Measurements from ENCODE around the gene CDC14A. TPM values are rescaled to one million over a fixed set of nuclear protein-coding genes. Genes with fewer than 3 reads are reported as not detected.

Gene CDC14A
- total RNA-seq, 2 experiments from 2014 or later, result 4.9 to 7.2 TPM

DNA sequence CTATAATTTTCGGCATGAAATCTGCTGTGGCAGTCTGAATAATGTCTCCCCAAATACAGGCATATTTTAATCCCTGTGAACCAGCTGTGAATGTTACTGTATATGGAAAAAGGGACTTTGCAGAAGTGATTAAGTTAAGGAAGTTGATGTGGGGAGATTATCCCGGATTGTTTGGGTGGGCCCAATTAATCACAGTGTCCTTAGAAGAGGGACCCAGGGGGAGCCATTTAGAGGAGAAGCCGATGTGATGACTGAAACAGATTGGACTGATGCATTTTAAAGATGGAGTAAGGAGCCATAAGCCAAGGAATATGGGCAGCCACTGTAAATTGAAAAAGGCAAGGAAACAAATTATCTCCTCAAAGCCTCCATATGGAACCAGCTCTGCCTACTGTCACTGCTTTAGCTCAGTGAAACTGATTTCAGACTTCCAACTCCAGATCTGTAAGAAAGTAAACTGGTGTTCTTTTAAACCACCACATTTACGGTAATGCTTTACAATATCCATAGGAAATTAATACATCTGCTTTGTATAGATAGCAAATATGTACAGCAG, 124.5 kb downstream of the CDC14A start:
- Histone ChIP-seq H3K4me3 (ENCODE audit: low read depth, low read length, poor library complexity, severe bottlenecking) (no peak overlapping the region), H3K27ac (ENCODE audit: low read depth, low read length, poor library complexity, severe bottlenecking) (no peak overlapping the region), H3K4me1 (ENCODE audit: insufficient read depth, low read length, poor library complexity, severe bottlenecking) (no peaks in the 10 kb centered on the region), H3K79me2 (ENCODE audit: insufficient read depth, low read depth, low read length) (no peaks in the 10 kb centered on the region), H3K4me2 (ENCODE audit: low read length) (no peak overlapping the region), H4K20me1 (ENCODE audit: insufficient read depth, low read length) (no peaks in the 10 kb centered on the region), H3K9me2 (ENCODE audit: insufficient read depth, low read length) (no peaks in the 10 kb centered on the region), H2AFZ (ENCODE audit: low read length) (no peak overlapping the region), H3K36me3 (ENCODE audit: insufficient read depth, low read length) (no peaks in the 10 kb centered on the region), H3K9me3 (ENCODE audit: low read length) (no peaks in the 10 kb centered on the region)
- intact Hi-C loops (cut with micrococcal nuclease; ENCODE audit: unreplicated experiment), result no loop called here
- BruUV-seq (replicated peaks), result no TSS peak
- DNase-seq (ENCODE audit: low spot score), result no peak
- CTCF ChIA-PET (ENCODE audit: unreplicated experiment), result no interaction called here
- POLR2A ChIA-PET, result interaction anchor here (0.6 kb wide), 1 partner anchor 748 kb away, joined by 3 read pairs; no protein-coding TSS in a partner anchor
- no peak for TF ChIP-seq EZH2phosphoT487 (IDR thresholded peaks at IDR 0.05; ENCODE audit: borderline replicate concordance, low read depth, low read length)
- TF ChIP-seq, protein P1, sequence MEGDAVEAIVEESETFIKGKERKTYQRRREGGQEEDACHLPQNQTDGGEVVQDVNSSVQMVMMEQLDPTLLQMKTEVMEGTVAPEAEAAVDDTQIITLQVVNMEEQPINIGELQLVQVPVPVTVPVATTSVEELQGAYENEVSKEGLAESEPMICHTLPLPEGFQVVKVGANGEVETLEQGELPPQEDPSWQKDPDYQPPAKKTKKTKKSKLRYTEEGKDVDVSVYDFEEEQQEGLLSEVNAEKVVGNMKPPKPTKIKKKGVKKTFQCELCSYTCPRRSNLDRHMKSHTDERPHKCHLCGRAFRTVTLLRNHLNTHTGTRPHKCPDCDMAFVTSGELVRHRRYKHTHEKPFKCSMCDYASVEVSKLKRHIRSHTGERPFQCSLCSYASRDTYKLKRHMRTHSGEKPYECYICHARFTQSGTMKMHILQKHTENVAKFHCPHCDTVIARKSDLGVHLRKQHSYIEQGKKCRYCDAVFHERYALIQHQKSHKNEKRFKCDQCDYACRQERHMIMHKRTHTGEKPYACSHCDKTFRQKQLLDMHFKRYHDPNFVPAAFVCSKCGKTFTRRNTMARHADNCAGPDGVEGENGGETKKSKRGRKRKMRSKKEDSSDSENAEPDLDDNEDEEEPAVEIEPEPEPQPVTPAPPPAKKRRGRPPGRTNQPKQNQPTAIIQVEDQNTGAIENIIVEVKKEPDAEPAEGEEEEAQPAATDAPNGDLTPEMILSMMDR (conservative IDR thresholded peaks at IDR 0.05; ENCODE audit: low read length), result no peak

DNA sequence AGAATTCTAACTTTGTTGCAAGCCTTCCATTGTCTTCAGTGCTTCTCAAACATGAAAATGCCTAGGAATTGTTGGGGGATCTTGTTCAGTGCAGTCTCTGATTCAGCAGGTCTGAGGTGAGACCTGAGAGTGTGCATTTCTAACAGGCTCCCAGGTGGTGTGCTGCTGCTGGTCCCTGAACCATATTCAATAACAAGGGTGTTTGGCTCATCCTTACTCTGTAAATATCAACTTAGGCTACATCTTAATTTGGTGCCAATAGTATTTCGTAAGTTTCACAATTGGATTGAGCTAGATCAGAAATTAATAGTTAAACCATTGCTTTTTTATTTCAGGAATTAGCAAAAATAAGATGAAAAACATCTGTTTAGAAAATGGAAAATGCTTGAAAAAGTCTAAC, 126.5 kb downstream of the CDC14A start:
- H3K9me3 ChIP-seq (ENCODE audit: low read length), result no peaks in the 10 kb centered on the region
- no peaks in the 10 kb centered on the region for H3K36me3 ChIP-seq (ENCODE audit: insufficient read depth, low read length)
- BruUV-seq (replicated peaks), result no TSS peak
- POLR2A ChIA-PET, result interaction anchor here (1.0 kb wide), 1 partner anchor 14 kb away, joined by 4 read pairs; no protein-coding TSS in a partner anchor
- no peak for DNase-seq (ENCODE audit: low spot score)
- TF ChIP-seq EZH2phosphoT487 (IDR thresholded peaks at IDR 0.05; ENCODE audit: borderline replicate concordance, low read depth, low read length), result no peak
- TF ChIP-seq, protein P1 (conservative IDR thresholded peaks at IDR 0.05; ENCODE audit: low read length), result no peak
- no peaks in the 10 kb centered on the region for H3K79me2 ChIP-seq (ENCODE audit: insufficient read depth, low read depth, low read length)
- no peak overlapping the region for H2AFZ ChIP-seq (ENCODE audit: low read length)
- H4K20me1 ChIP-seq (ENCODE audit: insufficient read depth, low read length), result no peaks in the 10 kb centered on the region
- no peaks in the 10 kb centered on the region for H3K4me1 ChIP-seq (ENCODE audit: insufficient read depth, low read length, poor library complexity, severe bottlenecking)
- no peaks in the 10 kb centered on the region for H3K9me2 ChIP-seq (ENCODE audit: insufficient read depth, low read length)
- no peak overlapping the region for H3K27ac ChIP-seq (ENCODE audit: low read depth, low read length, poor library complexity, severe bottlenecking)
- H3K4me3 ChIP-seq (ENCODE audit: low read depth, low read length, poor library complexity, severe bottlenecking), result no peak overlapping the region
- CTCF ChIA-PET (ENCODE audit: unreplicated experiment), result no interaction called here
- no peak overlapping the region for H3K4me2 ChIP-seq (ENCODE audit: low read length)
- intact Hi-C loops (cut with micrococcal nuclease; ENCODE audit: unreplicated experiment), result no loop called here

DNA sequence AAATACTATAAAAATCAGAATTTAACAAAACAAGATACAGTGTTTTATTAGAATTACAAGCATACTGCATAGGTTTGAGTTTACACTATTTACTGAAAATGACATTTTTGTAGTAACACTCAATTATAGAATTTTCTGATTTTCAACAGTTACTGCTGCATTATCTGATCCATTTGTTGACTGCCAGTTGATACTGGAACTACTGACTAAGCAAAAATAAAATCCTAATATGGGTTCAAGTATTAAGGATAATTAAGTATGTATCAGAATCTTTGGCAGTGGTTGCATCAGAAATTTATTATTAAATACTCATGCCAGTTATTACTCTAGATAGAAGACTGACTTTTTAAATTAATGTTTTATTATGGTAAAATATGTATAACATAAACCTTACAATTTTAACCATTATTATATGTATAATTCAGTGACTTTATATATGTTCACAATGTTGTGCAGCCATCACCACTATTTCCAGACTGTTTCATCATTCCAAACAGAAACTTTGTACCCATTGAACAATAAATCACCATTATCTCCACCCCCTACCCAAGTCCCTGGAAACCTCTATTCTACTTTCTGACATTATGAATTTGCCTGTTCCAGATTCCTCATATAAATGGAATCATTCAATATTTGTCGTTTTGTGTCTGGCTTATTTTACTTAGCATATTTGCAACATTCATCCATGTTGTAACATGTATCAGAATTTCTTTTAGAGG, 127.5 kb downstream of the CDC14A start:
- H3K4me2 ChIP-seq (ENCODE audit: low read length), result no peak overlapping the region
- no peaks in the 10 kb centered on the region for H3K36me3 ChIP-seq (ENCODE audit: insufficient read depth, low read length)
- H3K9me2 ChIP-seq (ENCODE audit: insufficient read depth, low read length), result no peaks in the 10 kb centered on the region
- H3K27ac ChIP-seq (ENCODE audit: low read depth, low read length, poor library complexity, severe bottlenecking), result no peak overlapping the region
- H3K79me2 ChIP-seq (ENCODE audit: insufficient read depth, low read depth, low read length), result no peaks in the 10 kb centered on the region
- H4K20me1 ChIP-seq (ENCODE audit: insufficient read depth, low read length), result no peaks in the 10 kb centered on the region
- ChIA-PET CTCF (ENCODE audit: unreplicated experiment) (no interaction called here), POLR2A (no interaction called here)
- no peak overlapping the region for H2AFZ ChIP-seq (ENCODE audit: low read length)
- no peak overlapping the region for H3K4me3 ChIP-seq (ENCODE audit: low read depth, low read length, poor library complexity, severe bottlenecking)
- no peaks in the 10 kb centered on the region for H3K4me1 ChIP-seq (ENCODE audit: insufficient read depth, low read length, poor library complexity, severe bottlenecking)
- intact Hi-C loops (cut with micrococcal nuclease; ENCODE audit: unreplicated experiment), result no loop called here
- TF ChIP-seq, protein P1 (conservative IDR thresholded peaks at IDR 0.05; ENCODE audit: low read length), result no peak
- TF ChIP-seq EZH2phosphoT487 (IDR thresholded peaks at IDR 0.05; ENCODE audit: borderline replicate concordance, low read depth, low read length), result no peak
- no peak for DNase-seq (ENCODE audit: low spot score)
- BruUV-seq (replicated peaks), result no TSS peak
- no peaks in the 10 kb centered on the region for H3K9me3 ChIP-seq (ENCODE audit: low read length)
